Measurements from ENCODE around the gene SLIT3.

The SLIT3 gene
- total RNA-seq, result 0.16 to 12.5 (median 1.9) reads per million in 18 experiments

GRCh38 chr5:169300468-169301385 lies at the start of gene SLIT3:
Gene SLIT3, minus strand, starts transcription at chr5:169301139. Its CDS starts 430 bp downstream, at chr5:169300709.
- no peak for DNase-seq

- DNase-seq, result no peak
Observed at GRCh38 chr5:169350016-169350415, 49.1 kb upstream of the SLIT3 start.

- DNase-seq, result no peak
Observed at GRCh38 chr5:169347786-169348185, 46.8 kb upstream of the SLIT3 start.

- no peak for DNase-seq
Observed at GRCh38 chr5:169344629-169345028, 43.7 kb upstream of the SLIT3 start.

- no peak for DNase-seq
Observed at GRCh38 chr5:169343766-169344165, 42.8 kb upstream of the SLIT3 start.

- DNase-seq, result no peak
Observed at GRCh38 chr5:169341556-169341955, 40.6 kb upstream of the SLIT3 start.

- no peak for DNase-seq
Observed at GRCh38 chr5:169339869-169340268, 38.9 kb upstream of the SLIT3 start.

- no peak for DNase-seq
Observed at GRCh38 chr5:169336242-169336641, 35.3 kb upstream of the SLIT3 start.

- DNase-seq, result no peak
Observed at GRCh38 chr5:169335806-169336205, 34.9 kb upstream of the SLIT3 start.

GRCh38 chr5:169333518-169333917 lies 32.6 kb upstream of the SLIT3 start:
- no peak for DNase-seq

GRCh38 chr5:169331292-169331852 lies 30.4 kb upstream of the SLIT3 start:
- no peak for DNase-seq

- DNase-seq, result no peak
Observed at GRCh38 chr5:169328401-169328800, 27.5 kb upstream of the SLIT3 start.

- DNase-seq, result no peak
Observed at GRCh38 chr5:169325273-169325672, 24.3 kb upstream of the SLIT3 start.

- no peak for DNase-seq
Observed at GRCh38 chr5:169318556-169318955, 17.6 kb upstream of the SLIT3 start.

- DNase-seq, result no peak
Observed at GRCh38 chr5:169307646-169308045, 6.7 kb upstream of the SLIT3 start.

- no peak for DNase-seq
Observed at GRCh38 chr5:169305366-169305765, 4.4 kb upstream of the SLIT3 start.

- DNase-seq, result no peak
Observed at GRCh38 chr5:169304175-169304574, 3.2 kb upstream of the SLIT3 start.

- DNase-seq, result no peak
Observed at GRCh38 chr5:169303119-169303515, 2.2 kb upstream of the SLIT3 start.

- peak; percentile 62 to 73 for DNase-seq
Observed at GRCh38 chr5:169302491-169303118, 1.7 kb upstream of the SLIT3 start.

GRCh38 chr5:169301986-169302385 lies 1.0 kb upstream of the SLIT3 start:
- DNase-seq, result no peak

- DNase-seq, result no peak
Observed at GRCh38 chr5:169301386-169301934, 521 bp upstream of the SLIT3 start.

- no peak for DNase-seq
Observed at GRCh38 chr5:169299663-169300467, 1.1 kb downstream of the SLIT3 start.
